ENCODE measurements around the gene PPP1CA.

- no peak for TF ChIP-seq CTCF (IDR thresholded peaks at IDR 0.05; ENCODE audit: low read depth, low read length, missing input control)
- peak; percentile 97 to 99 for TF ChIP-seq JUND (IDR thresholded peaks at IDR 0.05)
- TF ChIP-seq ATF3 (IDR thresholded peaks at IDR 0.05) = peak; percentile 96
- TF ChIP-seq HNF4A (conservative IDR thresholded peaks at IDR 0.05) = peak; percentile 92 to 96
- TF ChIP-seq SP1 (IDR thresholded peaks at IDR 0.05) = peak; percentile 97
- peak; percentile 56 for TF ChIP-seq YY1 (IDR thresholded peaks at IDR 0.05)
- no peak for TF ChIP-seq MAX (IDR thresholded peaks at IDR 0.05)
- TF ChIP-seq REST (IDR thresholded peaks at IDR 0.05) = peak; percentile 83
- TF ChIP-seq HNF4G (IDR thresholded peaks at IDR 0.05) = peak; percentile 83
- peak; percentile 79 to 81 for TF ChIP-seq RXRA (IDR thresholded peaks at IDR 0.05)
- TF ChIP-seq RAD21 (IDR thresholded peaks at IDR 0.05) = peak; percentile 7 to 23
- peak; percentile 85 to 88 for TF ChIP-seq EGR1 (IDR thresholded peaks at IDR 0.05; ENCODE audit: low read depth in 2 of 2)
- peak in 1 of 2 donors; percentile 76 for TF ChIP-seq GABPA (IDR thresholded peaks at IDR 0.05 in 1 of 2, conservative IDR thresholded peaks at IDR 0.05 in 1 of 2)
These were observed 47.3 kb downstream of the PPP1CA start for GRCh38 chr11:67354075-67355022.

Data from liver (tissue), 3 donors.